ENCODE measurements around the gene BCAR1.

Gene BCAR1, protein sequence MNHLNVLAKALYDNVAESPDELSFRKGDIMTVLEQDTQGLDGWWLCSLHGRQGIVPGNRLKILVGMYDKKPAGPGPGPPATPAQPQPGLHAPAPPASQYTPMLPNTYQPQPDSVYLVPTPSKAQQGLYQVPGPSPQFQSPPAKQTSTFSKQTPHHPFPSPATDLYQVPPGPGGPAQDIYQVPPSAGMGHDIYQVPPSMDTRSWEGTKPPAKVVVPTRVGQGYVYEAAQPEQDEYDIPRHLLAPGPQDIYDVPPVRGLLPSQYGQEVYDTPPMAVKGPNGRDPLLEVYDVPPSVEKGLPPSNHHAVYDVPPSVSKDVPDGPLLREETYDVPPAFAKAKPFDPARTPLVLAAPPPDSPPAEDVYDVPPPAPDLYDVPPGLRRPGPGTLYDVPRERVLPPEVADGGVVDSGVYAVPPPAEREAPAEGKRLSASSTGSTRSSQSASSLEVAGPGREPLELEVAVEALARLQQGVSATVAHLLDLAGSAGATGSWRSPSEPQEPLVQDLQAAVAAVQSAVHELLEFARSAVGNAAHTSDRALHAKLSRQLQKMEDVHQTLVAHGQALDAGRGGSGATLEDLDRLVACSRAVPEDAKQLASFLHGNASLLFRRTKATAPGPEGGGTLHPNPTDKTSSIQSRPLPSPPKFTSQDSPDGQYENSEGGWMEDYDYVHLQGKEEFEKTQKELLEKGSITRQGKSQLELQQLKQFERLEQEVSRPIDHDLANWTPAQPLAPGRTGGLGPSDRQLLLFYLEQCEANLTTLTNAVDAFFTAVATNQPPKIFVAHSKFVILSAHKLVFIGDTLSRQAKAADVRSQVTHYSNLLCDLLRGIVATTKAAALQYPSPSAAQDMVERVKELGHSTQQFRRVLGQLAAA

DNA sequence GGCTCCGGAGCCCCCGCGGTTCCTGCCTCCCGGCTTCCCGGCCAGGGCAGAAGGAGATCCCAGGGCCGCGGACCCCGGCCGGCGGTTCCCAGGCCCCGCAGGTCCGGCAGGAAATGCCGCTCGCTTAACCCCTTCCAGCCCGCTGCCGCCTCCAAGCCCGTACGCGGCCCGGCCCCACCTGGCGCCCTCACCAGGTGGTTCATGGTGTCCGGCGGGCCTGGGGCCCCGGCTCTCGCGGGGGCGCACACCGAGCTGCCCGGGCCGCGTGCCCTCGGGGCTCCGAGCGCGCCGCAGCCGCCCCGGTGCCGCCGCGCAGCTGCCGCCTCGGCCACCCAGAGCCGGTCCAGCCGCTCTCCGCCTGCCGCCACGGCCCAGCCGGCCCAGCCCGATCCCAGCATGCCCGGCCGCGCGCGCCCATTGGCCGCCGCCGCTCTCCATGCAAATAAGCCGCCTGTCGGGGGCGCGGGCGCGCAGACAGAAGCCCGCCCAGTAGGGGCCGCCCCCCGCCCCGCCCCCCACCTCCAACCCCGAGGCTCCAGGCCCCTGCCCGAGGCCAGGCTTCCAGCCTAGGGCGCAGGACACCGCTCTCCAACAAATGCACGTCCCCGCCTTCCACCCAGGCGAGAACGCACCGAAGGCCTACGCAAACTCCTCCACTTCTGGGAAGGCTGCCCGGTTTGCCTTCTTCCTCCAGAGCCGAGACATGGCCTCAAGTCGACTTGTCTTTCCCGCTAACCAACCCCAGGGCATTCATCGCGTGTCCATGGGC lies at the start of gene BCAR1:
TSS of gene BCAR1 (minus strand) at position 345 of the 769 bp plus-strand sequence. CDS start at position 203, 142 bp downstream.
- TF ChIP-seq GATA3 (IDR thresholded peaks at IDR 0.05; ENCODE audit: low read depth, low read length): no peak
- TF ChIP-seq GATA2 (IDR thresholded peaks at IDR 0.05; ENCODE audit: low read depth, low read length): no peak

GRCh38 chr16:75298267-75298666 lies 46.8 kb upstream of the BCAR1 start:
- TF ChIP-seq GATA2 (IDR thresholded peaks at IDR 0.05; ENCODE audit: low read depth, low read length): no peak
- no peak for TF ChIP-seq GATA3 (IDR thresholded peaks at IDR 0.05; ENCODE audit: low read depth, low read length)

DNA sequence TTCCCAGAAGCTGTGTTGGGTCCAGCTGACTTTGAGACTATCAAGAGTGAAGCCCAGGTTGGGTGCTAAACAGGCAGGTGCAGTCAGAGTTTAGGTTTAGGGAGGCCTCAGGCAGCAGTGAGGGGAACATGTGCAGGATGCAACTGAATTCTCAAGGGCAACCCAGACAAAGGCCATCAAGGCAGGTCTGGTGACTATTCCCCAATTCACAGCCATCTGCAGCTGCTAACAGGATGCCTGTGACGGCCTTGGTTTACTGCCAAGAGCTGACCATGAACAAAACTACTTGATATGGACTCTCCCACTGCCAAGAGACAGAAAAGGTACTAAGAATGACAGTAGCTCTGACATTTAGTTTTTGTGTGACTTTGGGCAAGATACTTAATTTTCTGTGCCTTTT lies 45.2 kb upstream of the BCAR1 start:
- TF ChIP-seq GATA3 (IDR thresholded peaks at IDR 0.05; ENCODE audit: low read depth, low read length) (no peak), GATA2 (IDR thresholded peaks at IDR 0.05; ENCODE audit: low read depth, low read length) (no peak)

- no peak for TF ChIP-seq GATA3 (IDR thresholded peaks at IDR 0.05; ENCODE audit: low read depth, low read length)
- no peak for TF ChIP-seq GATA2 (IDR thresholded peaks at IDR 0.05; ENCODE audit: low read depth, low read length)
These were observed 43.5 kb upstream of the BCAR1 start for GRCh38 chr16:75294773-75295459.

- TF ChIP-seq GATA3 (IDR thresholded peaks at IDR 0.05; ENCODE audit: low read depth, low read length) (no peak), GATA2 (IDR thresholded peaks at IDR 0.05; ENCODE audit: low read depth, low read length) (no peak)
These were observed 42.3 kb upstream of the BCAR1 start for GRCh38 chr16:75293772-75294171.

DNA sequence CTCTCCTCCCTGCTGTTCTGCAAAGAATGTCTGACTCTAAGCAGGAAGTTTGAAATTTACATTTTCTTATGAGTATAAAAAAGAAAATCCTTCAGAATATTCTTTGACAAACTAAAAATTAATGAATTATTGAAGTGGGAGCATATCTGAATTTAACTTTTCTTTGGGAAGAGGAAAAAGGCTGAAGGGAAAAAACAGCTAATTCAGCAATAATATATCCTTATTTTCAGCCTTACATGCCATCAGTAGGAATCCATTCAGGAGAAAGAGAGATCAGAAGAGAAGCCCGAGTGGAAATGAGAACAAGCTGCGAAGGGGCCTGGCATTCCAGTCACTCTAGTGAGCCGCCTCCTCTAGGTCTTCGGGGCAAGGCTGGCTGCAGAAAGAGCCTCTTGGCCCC lies 41.7 kb upstream of the BCAR1 start:
- TF ChIP-seq GATA2 (IDR thresholded peaks at IDR 0.05; ENCODE audit: low read depth, low read length) (no peak), GATA3 (IDR thresholded peaks at IDR 0.05; ENCODE audit: low read depth, low read length) (no peak)

DNA sequence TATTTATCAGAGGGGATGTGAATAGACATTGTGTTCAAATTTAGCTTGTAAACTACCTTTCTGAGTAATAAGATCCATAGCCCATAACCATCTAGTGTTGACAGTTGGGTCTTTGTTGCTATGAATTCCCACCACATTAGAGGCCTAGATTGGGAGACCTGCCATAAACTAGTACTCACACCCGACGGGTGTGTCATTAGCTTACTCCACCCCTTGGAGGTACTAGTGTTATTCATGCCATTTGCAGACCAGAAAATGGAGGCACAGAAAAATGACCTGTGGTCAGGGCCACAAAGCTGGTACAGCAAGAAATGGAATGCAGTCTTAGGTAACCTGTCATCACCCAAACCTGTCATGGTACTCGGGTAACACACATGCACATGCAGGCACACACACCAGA lies 41.3 kb upstream of the BCAR1 start:
- TF ChIP-seq GATA3 (IDR thresholded peaks at IDR 0.05; ENCODE audit: low read depth, low read length): no peak
- TF ChIP-seq GATA2 (IDR thresholded peaks at IDR 0.05; ENCODE audit: low read depth, low read length): no peak

GRCh38 chr16:75289189-75289588 lies 37.8 kb upstream of the BCAR1 start:
- TF ChIP-seq GATA3 (IDR thresholded peaks at IDR 0.05; ENCODE audit: low read depth, low read length): no peak
- TF ChIP-seq GATA2 (IDR thresholded peaks at IDR 0.05; ENCODE audit: low read depth, low read length): no peak

DNA sequence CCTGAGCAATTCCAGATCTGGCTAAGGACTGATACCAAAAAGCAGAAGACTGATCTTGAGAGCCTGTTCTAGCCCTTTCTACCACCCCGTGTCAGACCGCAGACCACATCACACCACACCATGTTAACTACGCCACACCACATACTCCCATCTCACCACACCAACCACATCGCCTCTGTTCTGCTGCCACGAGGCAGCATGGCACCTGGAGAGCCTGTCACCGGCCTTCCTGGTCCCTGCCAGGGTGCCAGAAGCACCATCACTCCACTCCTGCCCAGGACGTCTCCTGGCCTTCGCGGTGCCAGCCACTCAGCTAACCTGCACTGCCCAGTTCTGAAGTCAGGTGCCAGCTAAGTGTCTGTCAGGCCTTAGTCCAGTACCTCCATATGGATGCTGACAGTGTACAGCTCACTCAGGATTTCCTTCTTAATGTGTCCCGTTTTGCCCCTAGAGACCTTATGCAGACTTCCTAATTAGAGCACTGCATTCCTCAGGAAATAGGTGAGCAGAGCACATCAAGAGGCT lies 37.2 kb upstream of the BCAR1 start:
- TF ChIP-seq GATA3 (IDR thresholded peaks at IDR 0.05; ENCODE audit: low read depth, low read length): no peak
- no peak for TF ChIP-seq GATA2 (IDR thresholded peaks at IDR 0.05; ENCODE audit: low read depth, low read length)

GRCh38 chr16:75288181-75288580 lies 36.8 kb upstream of the BCAR1 start:
- no peak for TF ChIP-seq GATA3 (IDR thresholded peaks at IDR 0.05; ENCODE audit: low read depth, low read length)
- TF ChIP-seq GATA2 (IDR thresholded peaks at IDR 0.05; ENCODE audit: low read depth, low read length): no peak

DNA sequence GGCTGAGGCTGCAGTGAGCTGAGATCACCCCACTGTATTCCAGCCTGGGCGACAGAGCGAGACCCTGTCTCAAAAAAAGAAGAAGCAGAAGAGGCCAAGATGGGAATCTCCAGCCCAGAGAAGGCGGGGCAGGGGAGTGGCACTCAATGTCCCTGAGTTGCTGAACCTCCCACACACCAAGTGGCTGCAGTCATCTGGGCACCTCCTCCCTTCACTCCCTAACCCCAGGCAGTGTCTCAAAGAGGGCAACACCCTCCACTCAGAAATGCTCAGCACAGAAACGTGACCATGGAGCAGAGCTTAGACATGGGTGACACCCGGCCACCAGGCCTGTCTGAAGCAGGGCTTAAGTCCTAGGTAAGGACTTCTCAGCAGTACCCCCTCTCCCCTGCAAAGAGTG lies 36.3 kb upstream of the BCAR1 start:
- no peak for TF ChIP-seq GATA2 (IDR thresholded peaks at IDR 0.05; ENCODE audit: low read depth, low read length)
- TF ChIP-seq GATA3 (IDR thresholded peaks at IDR 0.05; ENCODE audit: low read depth, low read length): no peak

- TF ChIP-seq GATA2 (IDR thresholded peaks at IDR 0.05; ENCODE audit: low read depth, low read length): no peak
- no peak for TF ChIP-seq GATA3 (IDR thresholded peaks at IDR 0.05; ENCODE audit: low read depth, low read length)
These were observed 35.0 kb upstream of the BCAR1 start for GRCh38 chr16:75286389-75286788.
